ENCODE results near the gene KIFC3. TPM values are rescaled to one million over a fixed set of nuclear protein-coding genes. Genes with fewer than 3 reads are reported as not detected.

The KIFC3 gene
- total and polyA plus RNA-seq, 2 of the 8 experiments (the other 6 are each of a cell fraction or from before 2014, with no cell fraction given) = 2.1 to 7.1 TPM

- no peak for TF ChIP-seq NANOG (IDR thresholded peaks at IDR 0.05; ENCODE audit: insufficient read depth, low read depth, low read length, poor library complexity, severe bottlenecking)
- no peak for TF ChIP-seq MAX (IDR thresholded peaks at IDR 0.05)
- no peak for TF ChIP-seq CTBP2 (IDR thresholded peaks at IDR 0.05; ENCODE audit: borderline replicate concordance, insufficient read depth, insufficient read length, low read length)
- no peak for TF ChIP-seq RAD21 (IDR thresholded peaks at IDR 0.05 in 1 of 2, conservative IDR thresholded peaks at IDR 0.05 in 1 of 2; ENCODE audit: low read depth in 2 of 2, low read length in 2 of 2)
These were observed 67.9 kb downstream of the KIFC3 start (continued) for GRCh38 chr16:57734308-57734924.
